Activated CD4-positive, alpha-beta T cell treated with anti-CD3 and anti-CD28 coated beads, Interleukin-2, amount 50 U/mL, for 48 hours (primary cell): ENCODE results near the gene SLC38A10.

Experiments used
- DNase-seq, 2 experiments: peaks; one replicate each; pipeline ENCODE4 v3.0.0-alpha.2; 2020

SLC38A10 gene

DNA sequence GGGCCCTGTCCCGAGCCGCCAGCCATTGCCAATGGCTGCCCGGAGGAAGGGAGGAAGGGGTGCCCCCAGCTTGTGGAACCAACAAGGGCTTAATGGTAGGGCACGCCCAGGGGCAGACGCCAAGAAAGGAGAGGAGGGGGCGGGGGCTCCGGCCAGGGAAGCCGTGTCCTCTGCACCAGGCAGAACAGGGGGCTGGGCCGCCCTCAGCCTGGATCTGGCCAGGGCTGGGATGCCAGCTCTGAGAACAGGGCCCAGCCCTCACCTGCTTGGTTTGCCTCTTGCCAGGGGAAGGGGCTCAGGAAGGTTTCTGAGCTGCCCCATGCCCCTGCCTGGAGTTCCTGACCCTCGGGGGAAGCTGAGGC, 35.8 kb upstream of the SLC38A10 start:
- no peak for DNase-seq

DNA sequence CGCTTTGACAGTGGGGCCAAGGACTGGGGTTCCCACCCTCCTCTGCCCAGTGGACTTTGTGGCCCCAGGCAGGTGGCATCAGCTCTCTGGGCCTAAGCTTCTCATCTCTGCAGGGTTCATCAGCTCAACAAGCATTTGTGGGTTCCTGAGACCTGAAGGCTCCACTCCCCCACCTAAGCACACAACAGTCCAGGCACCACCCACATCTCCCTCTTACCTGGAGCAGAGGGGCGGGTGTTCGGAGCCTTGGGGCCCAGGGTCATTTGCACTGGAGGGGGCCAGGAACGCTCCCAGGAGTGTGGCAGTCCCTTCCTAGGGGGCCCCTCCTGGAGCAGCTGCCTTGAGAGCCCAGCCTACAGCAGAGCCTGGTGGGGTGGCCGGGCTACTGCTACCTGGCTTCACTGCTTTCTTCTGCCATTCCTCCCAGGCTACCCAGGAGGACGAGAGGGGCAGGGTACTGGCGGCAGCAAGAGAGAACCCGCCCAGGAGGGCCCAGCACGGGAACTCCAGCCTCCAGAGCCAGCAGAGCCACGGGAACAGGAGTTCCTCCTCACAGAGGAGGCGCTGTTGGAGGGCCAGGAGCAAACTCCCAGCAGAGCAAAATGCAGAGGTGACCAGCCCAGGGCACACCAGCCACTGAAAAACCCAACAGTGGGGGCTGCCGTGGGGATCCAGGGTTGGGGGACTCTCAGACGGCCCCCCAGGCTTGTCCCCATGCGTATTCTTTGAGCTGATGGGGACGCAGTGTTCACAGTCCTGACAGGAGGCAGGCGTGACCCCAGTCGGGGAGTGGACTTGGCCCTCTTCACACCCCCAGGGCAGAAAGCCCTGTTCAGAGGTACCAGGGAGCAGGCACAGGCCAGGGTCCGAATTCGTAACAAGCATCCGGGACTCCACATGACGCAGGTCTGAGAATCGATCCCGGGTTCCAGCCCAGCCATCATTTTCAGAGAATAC, 35.1 kb upstream of the SLC38A10 start:
- no peak for DNase-seq

DNA sequence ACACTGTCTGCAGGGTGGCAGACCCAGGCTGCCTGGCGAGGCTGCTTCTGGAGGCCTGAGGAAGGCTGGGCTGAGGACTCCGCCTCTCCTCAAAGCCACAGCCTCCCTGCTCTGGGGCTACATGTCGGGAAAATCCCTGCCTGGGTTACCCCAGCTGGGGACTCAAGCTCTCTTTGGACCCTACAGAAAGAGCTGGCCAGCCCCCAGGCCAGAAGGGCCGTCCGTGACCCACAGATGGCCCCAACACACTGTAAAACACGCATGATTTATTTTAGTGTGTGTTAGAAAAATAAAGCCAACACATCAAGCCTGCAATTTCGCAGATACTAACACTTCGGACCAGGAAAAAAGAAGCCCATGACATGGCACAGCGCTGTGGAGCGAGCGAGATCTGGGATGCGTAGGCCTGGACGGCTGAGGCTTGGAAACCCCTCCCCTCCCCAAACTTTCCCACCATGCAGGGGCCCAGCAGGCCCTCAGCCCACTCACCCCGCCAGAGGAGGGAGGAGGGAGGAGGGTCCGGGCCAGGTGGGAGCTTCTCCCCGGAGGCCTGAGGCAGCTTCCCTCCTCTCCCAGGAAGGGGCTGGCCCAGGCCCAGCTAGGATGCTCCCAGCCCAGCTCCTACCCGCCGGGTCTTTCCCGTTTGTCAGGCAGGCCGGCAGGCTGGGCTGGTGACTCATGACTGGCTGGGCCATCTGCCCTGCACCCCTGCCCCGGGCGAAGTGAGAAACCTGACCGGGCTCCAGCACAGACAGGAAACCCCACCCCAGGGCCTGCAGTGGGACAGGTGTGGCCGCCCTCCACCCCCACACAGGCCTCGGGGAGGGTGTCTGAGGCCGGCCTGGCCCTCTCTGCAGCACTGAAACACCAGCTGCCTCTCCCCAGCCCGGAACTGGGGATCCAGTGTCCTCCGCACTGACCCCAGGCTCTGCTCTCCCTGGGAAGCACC, 34.1 kb upstream of the SLC38A10 start:
- no peak for DNase-seq

DNA sequence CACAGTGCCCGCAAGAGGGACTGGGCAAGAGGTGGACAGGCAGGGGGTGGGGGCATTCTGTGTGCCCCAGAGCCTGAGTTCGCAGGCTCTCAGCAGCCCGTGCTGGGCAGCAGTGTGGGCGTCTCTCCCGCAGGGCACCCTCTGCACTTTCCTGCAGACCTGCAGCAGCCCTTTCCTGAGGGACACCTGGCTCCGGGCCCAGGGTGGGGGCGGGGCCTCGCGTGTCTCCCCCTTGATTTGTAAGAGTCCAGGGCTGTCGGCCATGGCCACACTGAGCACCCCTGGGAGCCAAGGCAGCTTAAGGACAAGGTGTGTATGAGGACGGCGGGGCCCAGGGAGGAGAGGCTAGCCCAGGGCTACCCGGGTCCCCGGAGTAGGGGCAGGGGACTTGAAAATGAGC, 33.4 kb upstream of the SLC38A10 start:
- no peak for DNase-seq

DNA sequence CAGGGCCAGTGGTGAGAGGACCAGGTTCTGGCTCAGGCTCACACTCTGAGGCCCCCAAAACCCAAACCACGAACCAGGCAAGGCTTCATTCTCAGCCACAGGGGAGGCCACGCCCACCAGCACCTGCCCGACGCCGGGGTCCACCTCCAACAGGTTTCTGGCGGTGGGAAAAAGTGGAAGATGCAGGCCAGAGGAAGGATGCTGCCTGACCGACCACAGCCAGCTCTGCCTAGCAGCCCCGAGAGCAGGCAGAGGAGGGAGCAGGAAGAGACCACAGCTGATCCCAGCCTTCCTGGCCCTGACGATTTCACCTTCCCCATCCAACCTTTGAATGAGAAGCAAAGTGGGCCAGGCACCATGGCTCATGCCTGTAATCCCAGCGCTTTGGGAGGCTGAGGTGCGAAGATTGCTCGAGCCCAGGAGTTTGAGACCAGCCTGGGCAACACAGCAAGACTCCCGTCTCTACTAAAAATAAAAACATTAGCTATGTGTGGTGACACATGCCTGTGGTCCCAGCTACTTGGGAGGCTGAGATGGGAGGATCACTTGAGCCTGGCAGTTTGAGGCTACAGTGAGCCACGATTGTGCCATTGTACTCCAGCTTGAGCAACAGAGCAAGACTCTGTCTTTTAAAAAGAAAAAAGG, 30.7 kb upstream of the SLC38A10 start:
- no peak for DNase-seq

DNA sequence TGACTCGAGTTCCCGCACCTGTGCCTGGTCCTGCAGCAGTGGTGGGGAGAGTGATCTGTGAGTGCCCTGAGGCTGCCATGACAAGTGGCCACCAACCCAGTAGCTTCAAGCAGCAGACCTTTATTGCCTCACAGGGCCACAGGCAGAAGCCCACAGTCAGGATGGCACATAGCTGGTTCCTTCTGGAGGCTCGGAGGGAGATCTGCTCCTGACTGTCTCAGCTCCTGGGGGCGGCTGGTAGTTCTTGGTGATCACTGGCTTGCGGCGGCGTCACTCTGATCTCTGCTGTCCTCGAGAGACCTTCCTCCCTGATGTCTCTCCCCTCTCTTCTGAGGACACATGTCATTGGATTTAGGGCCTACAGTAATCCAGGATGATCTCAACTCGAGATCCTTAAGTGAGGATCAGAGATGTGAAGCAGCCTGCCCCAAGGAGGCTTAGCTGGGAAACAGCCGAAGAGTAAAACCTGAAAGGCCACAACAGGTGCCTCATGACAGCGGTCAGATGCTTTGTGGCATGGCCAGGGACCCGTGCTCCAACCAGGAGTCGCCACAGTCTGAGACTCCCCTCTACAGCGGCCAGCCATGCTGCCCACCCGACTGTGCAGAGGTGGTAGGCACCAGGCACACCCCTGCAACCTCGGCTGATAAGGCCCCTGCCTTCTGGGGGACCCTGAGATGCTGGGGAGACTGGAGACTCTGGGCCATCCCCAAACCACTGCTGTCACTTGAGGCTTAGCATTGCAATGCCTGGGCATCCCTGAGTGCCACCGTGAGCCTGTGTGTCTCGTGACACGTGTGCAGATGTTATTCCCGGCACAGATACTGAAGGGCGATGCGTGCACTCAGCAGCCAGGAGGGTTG, 30.0 kb upstream of the SLC38A10 start:
- DNase-seq: no peak

DNA sequence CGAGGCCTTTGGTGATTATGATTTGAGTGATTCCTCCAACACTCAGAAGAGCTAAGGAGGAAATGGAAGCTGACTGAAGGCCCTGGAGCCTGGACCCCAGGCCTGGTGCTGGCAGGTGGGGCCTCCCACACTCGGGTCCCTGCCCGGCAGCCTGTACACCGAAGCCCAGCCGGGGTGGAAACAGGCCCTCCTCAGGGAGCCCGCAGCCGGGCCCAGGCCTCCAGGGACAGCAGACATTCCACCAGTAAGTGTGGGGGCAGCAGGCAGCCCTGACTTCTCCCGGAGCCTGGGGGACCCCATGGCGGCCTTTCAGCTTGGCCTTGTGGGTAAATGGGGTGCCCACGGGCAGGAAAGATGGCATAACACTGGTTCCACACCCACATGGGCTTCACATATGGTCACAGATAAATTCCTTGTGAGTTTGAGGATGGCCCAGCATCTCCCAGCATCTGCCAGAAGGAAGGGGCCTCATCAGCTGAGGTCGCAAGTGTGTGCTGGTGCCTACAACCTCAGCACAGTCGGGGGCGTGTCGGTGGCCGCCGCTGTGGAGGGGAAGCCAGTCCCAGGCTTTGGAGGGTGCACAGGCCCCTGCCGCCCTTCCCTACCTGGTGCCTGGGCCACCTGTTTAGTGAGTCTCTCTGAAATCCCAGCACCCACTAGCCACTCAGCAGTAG, 29.2 kb upstream of the SLC38A10 start:
- DNase-seq: no peak

DNA sequence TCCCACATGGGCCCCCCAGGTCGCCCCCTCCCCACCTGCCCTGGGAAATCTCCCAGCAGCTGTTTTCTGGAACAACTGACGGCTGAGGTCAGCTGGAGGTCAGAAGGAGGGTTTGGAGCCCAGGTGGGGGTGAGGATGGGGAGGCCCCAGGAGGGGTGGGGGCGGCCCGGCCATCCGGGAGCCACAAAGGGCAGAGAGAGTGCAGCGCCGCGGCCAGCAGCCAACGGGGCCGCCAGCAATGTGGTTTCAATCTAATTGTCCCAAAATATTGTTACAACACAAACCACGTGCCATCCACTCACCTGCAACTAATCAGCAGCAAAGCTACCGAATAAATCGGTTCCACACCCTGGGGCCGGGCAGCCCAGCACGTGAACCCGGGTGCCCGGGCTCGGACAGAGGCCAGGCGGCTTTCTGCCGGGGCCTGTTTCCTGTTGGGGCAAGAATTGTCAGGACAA, 28.3 kb upstream of the SLC38A10 start:
- no peak for DNase-seq

DNA sequence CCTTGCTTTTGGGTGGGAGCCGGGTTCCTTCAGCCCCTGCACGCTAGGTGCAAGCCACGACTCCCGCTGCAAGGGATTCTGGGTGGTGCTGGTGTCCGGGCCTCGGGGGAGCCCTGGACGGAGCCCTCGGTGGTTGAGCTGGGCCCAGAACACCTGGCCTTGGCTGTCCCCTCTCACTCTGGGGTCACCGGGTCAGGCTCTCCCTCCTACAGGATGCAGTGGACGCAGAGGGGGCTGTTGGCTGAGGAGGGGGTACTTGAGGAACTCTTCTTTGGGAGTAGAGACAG, 27.9 kb upstream of the SLC38A10 start:
- DNase-seq: no peak

DNA sequence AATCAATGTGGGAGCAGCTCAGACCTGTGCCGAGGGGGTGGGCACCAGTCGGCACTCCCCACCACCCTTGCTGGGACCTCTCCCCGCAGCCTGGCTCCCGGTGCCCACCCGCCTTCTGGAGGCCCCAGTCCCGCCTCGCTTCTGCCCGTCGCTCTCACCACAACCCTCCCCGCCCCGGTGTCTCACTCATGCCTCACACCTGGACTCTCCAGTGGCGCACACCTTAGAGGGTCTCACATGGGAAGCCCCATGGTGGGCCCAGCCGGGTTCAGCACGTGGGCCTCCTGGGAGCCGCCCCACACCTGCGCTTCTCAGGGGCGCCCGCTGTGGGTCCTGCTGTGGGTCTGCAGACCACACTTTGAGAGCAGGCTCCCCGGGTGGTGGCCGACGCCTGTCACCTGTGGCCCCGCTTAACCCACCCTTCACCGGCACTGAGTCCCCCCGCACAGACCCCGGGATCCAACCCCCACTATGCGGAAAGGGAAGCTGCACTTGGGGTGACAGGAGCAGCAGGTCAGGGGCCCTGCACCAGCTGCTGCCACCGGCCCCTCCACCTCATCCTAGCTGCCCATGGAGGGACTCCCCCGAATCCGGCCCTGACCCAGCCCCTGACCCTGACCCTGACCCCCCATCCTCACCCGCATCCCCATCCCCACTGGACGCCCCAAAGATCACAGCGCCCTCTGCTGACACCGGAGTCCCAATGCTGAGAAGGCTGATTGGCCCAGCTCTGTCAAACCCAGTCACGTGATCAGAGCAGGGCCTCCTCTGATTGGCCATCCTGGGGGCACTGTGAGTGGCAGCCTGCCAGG, 27.4 kb upstream of the SLC38A10 start:
- peak; percentile 61 to 63 for DNase-seq

DNA sequence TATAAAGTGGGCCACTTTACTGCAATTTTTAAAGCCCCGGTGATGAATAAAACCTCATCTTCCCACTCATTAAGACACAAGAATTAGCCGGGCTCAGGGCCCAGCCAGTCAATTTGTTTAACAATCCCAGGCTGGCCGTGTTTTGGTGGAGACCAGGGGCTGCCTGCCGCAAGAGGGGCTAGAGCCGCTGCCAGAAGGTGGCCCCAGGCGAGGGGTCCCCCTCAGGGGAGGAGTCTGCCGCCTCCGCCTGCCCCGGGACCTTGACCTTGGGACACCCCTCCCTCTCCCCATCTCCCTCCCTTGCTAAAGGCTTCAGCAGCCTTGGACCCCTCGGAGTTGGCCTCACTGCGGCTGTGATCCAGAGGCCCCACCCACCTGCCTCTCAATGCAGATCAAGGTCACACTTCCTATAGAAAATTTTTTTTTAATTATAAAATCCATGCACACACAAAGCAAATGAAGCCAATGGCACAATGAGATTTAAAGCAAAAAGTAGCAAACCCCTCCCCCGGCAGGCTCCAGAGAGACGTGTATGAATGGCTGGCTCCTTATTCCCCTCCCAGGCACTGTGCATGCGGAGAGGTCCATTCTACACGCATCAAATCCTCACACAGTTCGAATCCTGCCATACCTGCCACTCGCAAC, 23.0 kb upstream of the SLC38A10 start:
- DNase-seq: no peak

DNA sequence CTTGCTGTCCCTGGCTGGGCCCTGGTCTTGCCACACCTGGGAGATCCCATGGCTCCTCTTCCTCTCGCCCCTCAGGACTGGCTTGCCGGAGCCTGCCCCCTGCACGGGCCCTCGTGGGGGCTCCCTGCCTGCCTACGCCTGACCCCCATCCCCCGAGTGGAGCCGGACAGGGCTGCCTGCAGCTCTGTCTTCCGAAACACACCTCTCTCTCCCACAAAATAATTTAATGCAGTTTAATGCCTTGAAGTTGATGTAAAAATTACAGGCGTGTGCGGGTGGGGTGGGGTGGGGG, 22.4 kb upstream of the SLC38A10 start:
- no peak for DNase-seq

DNA sequence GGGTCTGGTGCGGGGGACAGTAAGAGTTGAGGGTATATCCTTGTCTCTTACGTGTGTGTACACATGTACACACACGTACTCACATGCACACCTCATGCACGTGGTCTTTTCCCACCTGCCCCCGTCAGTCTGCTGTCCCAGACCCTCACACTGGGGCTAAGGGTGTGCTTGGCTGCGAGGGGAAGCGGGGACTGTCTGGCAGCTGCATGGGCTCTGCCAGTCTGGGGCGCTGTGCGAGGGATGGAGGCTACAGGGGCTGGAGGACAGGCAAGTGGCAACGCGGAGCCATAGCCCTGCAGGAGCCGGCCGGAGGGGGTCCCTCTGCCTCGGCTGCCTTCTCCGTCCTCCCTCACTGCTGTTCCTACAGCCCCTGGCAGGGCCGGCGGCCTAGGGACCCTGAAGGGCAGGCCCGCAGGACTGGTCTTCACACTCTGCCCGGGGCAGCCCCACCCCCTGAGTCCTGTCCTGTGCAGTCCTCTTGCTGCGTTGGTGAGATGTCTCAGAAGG, 20.8 kb upstream of the SLC38A10 start:
- no peak for DNase-seq

DNA sequence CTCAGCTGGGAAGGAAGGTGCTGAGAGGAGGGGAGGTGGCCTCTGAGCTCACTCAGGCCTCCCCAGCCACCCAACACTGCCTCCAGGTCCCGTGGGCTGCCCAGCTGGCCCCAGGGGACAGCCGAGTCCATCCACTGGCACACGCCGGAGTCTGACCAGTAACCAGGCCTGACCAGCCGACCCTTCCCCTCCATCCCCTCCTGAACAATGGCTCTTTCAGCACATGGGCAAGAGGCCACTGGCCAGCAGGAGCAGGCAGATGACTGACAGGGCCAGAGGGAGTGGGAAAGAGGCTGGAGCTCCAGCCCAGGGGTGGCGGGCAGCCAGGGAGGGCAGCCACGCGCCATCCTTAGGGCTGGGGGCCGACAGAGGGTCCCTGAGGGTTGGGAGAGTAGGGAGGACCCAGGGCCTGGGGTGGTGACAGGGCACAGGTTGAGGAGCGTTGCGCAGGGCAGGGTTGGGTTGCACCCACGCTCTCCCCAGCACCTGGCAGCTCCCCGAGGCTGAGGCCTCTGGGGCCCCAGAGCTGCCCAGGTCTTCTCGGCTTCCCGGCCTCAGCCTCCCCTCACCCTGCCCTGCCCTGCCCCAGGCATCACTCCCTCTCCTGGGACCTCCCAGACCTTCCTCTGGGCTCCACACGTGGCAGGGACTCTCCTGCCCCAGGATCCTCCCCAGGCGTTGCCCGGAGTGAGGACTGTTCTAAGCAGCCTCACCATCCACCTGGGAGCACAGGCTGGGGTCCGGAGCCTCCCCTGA, 20.2 kb upstream of the SLC38A10 start:
- no peak for DNase-seq

DNA sequence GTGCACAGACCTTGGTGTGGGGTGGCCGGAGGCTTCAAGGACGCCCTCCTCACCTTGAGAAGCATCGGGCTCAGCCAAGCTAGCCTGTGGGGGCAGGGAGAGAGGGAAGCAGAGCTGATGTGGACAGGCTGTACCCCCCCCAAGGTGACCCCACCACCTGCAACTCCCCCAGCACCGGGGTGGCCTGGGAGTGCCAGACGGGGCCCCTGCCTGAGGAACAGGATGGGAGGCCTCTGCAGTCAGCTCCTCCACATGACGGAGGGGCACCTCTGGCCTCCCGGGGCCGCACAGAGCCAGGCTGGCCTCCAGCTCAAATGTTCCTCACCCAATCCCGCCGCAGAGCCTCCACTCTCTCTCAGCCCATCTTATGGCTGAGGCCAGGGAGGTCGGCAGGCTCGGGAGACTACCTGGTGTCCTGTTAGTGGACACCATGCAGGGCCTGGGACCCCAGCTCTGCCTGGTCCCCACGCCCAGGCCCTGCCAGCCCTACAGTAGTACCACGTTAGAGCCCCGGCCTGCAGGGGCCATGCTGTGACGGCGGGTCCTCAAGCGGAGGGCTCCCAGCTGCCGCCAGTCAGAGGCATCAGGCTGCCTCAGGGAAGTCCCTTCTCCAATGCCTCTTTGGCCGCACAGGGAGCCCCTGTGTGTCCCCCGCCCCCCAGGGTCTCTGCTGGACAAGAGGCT, 19.4 kb upstream of the SLC38A10 start:
- no peak for DNase-seq

DNA sequence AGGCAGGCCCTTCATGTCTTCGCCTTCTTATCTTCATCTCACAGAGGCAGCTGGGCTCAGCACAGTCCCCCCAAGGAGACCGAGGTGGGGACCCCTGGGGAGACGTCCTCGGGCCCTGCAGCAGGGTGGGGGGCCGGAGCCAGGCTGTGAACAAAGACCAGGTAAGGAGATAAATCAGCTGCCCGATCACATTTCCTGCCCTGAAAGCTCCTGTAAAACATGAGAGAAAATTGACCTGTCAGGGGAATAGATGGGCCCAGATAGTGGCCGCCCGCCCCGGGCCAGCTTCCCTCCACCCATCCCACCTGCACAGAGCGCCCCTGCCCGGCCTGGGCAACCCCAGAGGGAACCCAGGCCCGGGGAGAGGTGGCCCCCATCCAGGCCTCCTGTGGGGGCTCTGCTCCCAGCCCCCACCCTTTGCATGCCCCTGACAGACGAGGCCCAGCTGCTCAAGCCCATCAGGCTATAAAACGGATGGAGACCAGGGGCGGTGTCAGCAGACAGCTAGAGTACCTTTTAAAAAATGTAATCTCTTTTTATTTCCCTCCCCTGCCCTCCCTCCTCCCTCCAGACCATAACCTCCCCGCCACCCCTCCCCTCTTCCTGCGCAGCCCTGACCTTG, 18.8 kb upstream of the SLC38A10 start:
- DNase-seq: no peak

DNA sequence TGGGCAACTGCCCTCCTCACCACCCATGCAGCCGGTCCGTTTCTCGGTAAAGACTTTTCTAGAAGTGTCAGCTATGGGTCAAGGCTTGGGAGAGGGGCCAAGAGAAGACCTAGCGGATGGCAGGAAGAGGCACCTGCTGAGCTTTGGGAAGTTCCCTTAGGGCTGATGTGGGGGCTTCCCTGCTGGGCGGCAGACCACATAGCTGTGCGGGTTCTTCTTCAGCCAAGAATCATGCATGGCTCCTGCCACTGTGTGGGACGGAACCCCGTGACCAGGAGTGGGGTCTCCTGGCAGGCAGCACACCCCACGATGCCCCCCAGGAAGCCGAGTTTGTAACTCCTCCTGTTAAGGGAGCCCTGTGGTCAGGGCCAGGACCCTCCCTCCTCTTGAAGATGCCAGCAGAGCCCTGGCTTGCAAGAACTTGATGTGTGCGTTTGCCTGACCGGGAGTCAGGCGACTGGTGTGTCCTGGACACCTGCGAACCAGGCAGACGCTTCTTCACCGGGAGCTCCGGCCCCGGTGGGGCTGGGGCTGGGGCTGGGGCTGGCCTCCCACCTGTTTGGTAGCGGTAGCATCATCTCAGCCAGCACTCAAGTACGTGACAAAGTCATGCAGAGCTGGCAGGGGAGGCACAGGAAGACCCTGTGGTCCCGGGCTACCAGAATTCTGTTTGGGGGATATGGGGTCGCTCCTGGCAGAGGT, 17.7 kb upstream of the SLC38A10 start:
- DNase-seq: no peak

DNA sequence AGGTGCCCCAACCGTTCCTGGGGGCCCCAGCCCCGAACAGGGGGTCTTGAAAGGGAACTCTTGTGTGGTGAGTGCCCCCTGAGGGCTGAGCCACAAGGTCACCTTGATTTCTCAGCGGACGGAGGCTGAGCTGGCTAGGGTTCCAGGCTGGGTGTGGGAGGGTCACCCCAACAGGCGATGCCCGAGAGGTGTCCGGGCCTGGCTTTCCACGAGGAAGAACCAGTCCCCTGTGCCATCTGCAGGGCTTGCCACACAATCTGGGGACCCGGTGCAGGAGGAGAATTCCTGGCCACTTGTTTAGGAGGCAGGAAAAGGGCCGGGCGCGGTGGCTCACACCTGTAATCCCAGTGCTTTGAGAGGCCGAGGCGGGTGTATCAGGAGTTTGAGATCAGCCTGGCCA, 16.8 kb upstream of the SLC38A10 start:
- no peak for DNase-seq
